Lung (tissue), 12 donors: ENCODE measurements around the gene PPA1. TPM values are rescaled to one million over a fixed set of nuclear protein-coding genes. Genes with fewer than 3 reads are reported as not detected.
A peak's percentile ranks its signal among the peaks of the same experiment; 100 is the strongest.

ENCODE experiments used
- ATAC-seq: fragments of 200-7000 bp; cut with Tn5 transposase; one replicate; pipeline ENCODE4 v1.9.1; 2020; ENCODE audit warnings: moderate number of reproducible peaks; ENCODE audit not compliant: insufficient read depth, low FRiP score
- DNase-seq, 3 donors: peaks; one replicate each; pipeline ENCODE4 v3.0.0-alpha.2; 2013 to 2017
- H3K27ac ChIP-seq, 2 donors: one replicate each; pipeline ENCODE4 v1.5.1; 2013; ENCODE audit warnings: mild to moderate bottlenecking in 2 of 2, moderate library complexity in 2 of 2, control low read depth in 1 of 2, inconsistent platforms in 1 of 2, low read depth in 1 of 2, low read length in 1 of 2
- H3K27me3 ChIP-seq, 3 donors: one replicate each; pipeline ENCODE4 v1.5.1; 2013; ENCODE audit warnings: low read length in 2 of 3; ENCODE audit not compliant: control insufficient read depth in 3 of 3, insufficient read depth in 3 of 3
- H3K36me3 ChIP-seq, 4 donors: one replicate each; pipeline ENCODE4 v1.5.1; 2013; ENCODE audit warnings: low read length in 4 of 4, mild to moderate bottlenecking in 1 of 4, moderate library complexity in 1 of 4; ENCODE audit not compliant: control insufficient read depth in 4 of 4, insufficient read depth in 4 of 4
- H3K4me1 ChIP-seq, 5 donors: one replicate each; pipeline ENCODE4 v1.5.1; 2013; ENCODE audit warnings: low read length in 5 of 5, mild to moderate bottlenecking in 2 of 5, moderate library complexity in 1 of 5; ENCODE audit not compliant: control insufficient read depth in 5 of 5, insufficient read depth in 5 of 5
- H3K4me3 ChIP-seq: one replicate; pipeline ENCODE4 v1.5.1; 2013; ENCODE audit warnings: mild to moderate bottlenecking, control low read depth, moderate library complexity
- H3K9ac ChIP-seq, 2 donors: one replicate each; pipeline ENCODE4 v1.5.1; 2013; ENCODE audit warnings: low read length in 2 of 2, control low read depth in 1 of 2; ENCODE audit not compliant: insufficient read depth in 1 of 2
- H3K9me3 ChIP-seq, 4 donors: one replicate each; pipeline ENCODE4 v1.5.1; 2013; ENCODE audit warnings: low read length in 3 of 4, mild to moderate bottlenecking in 1 of 4, moderate library complexity in 1 of 4; ENCODE audit not compliant: control insufficient read depth in 4 of 4, insufficient read depth in 3 of 4
- WGBS, 2 donors: extraction: QIAGEN DNeasy Blood & Tissue Kit; methylation state at CpG; one replicate each; pipeline ENCODE4 v1.1.7; 2013; 5-methylcytosine and 5-hydroxymethylcytosine counted together
- polyA plus RNA-seq, 2 donors: library from polyadenylated mRNA; stranded (reverse); fragments of 200-250 nt; gene quantifications; one replicate each; pipeline ENCODE4 v1.2.1, GENCODE V29; 2013
- total RNA-seq, 2 donors: library from RNA; depleted of rRNA in 1 of 2; stranded (reverse); fragments of >200 nt in 1 of 2; gene quantifications; one replicate each; pipeline ENCODE4 v1.2.1, GENCODE V29; 2014 to 2021
- TF ChIP-seq, protein P1 (sequence below): IDR thresholded peaks from 2 replicates; pipeline ENCODE4 v1.5.1; 2012; ENCODE audit warnings: mild to moderate bottlenecking; ENCODE audit errors: control extremely low read depth, extremely low read depth
- donor health status: control.
- donor health status: control.
- donor health status: Bipolar disorder and iron deficiency.
- donor health status: healthy.
- donor health status: DM: yes; HTN: yes; CAD: no.

Gene PPA1
- total and polyA plus RNA-seq, 4 donors, result 165 to 251 (median 190) TPM

DNA sequence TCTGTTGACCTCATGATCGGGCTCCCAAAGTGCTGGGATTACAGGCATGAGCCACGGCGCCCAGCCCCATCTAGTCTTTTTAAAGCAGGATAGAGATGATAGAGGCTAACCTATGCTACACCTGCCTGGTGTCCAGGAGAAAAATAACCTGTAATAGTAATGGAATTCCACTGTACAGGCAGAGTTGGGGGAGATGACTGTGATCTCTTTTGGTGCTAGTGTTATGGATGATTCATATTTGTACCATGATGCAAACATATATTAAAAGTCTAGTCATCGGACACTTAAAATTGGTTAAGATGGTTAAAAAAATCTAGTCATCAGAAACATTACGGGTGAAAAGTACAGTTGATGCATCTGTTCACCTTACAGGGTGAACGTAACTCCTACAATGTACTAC, 56.8 kb downstream of the PPA1 start:
- Histone ChIP-seq H3K9me3 (peaks cover 0 to 3% (median 0%) of the 10 kb centered on the region in 4 donors), H3K27me3 (no peaks in the 10 kb centered on the region), H3K27ac (no peak overlapping the region), H3K36me3 (no peaks in the 10 kb centered on the region), H3K4me1 (peaks cover 0 to 3% (median 0%) of the 10 kb centered on the region in 5 donors), H3K4me3 (no peak overlapping the region), H3K9ac (no peak overlapping the region)
- DNase-seq (no peak), ATAC-seq (no peak)
- WGBS, 2 donors, result 76 to 77% methylated on average over 6 of the region's 6 CpGs
- TF ChIP-seq, protein P1, sequence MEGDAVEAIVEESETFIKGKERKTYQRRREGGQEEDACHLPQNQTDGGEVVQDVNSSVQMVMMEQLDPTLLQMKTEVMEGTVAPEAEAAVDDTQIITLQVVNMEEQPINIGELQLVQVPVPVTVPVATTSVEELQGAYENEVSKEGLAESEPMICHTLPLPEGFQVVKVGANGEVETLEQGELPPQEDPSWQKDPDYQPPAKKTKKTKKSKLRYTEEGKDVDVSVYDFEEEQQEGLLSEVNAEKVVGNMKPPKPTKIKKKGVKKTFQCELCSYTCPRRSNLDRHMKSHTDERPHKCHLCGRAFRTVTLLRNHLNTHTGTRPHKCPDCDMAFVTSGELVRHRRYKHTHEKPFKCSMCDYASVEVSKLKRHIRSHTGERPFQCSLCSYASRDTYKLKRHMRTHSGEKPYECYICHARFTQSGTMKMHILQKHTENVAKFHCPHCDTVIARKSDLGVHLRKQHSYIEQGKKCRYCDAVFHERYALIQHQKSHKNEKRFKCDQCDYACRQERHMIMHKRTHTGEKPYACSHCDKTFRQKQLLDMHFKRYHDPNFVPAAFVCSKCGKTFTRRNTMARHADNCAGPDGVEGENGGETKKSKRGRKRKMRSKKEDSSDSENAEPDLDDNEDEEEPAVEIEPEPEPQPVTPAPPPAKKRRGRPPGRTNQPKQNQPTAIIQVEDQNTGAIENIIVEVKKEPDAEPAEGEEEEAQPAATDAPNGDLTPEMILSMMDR, result no peak

DNA sequence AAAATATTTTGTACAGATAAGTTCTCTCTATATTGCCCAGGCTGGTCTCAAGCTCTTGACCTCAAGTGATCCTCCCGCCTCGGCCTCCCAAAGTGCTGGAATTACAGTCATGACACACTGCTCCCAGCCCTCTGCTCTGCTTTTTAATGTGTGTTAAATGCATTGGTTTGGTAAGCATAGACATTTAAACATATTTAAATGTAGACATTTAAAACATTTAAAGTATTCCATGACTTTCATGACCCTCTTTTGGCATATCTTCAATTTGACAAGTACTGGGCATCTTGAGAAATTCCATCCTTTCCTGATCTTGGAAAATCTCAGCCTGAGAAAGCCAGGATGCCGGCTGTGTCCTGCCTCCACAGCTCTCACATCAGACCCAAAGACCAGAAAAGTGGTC, 57.7 kb downstream of the PPA1 start:
- H3K4me3 ChIP-seq, result no peak overlapping the region
- H3K9ac ChIP-seq, result no peak overlapping the region
- H3K27ac ChIP-seq, result no peak overlapping the region
- H3K9me3 ChIP-seq, result peaks cover 0 to 3% (median 0%) of the 10 kb centered on the region in 4 donors
- H3K36me3 ChIP-seq, result no peaks in the 10 kb centered on the region
- WGBS, 2 donors, result 77 to 89% methylated on average over 3 of the region's 3 CpGs
- TF ChIP-seq, protein P1, result no peak
- peaks cover 0 to 3% (median 0%) of the 10 kb centered on the region in 5 donors for H3K4me1 ChIP-seq
- DNase-seq (no peak), ATAC-seq (no peak)
- H3K27me3 ChIP-seq, result no peaks in the 10 kb centered on the region

DNA sequence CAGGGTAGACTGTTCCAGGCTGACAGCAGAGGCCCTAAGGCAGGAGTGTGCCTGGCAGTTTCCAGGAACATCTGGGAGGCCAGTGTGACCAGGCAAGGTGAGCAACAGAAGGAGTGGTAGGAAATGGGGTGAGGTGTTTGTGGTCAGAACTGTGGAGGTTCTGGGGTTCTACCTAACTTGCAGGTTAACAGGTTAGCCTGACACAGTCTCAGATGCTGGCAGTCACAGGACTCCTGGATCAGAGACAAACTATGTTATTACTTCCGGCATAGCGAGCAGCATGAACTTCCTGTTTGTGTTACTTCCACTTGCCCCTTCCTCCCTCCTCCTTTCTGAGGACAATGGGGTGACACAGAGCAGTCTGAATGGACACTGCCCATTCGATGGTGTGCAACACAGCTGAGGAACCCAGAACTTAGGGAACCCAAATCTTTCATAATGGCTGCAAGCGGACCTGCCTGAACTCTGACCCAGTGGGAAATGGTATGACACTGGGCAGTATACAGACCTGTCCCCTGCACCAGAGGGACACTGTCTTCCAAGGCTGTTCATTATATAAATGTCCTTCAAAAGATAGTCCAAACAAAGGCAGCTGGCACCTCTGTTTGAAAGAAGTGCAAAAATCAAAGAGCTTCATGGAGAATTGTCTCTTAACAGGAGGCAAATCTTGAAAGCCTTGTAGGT, 59.0 kb downstream of the PPA1 start:
- Histone ChIP-seq H3K4me3 (no peak overlapping the region), H3K9me3 (no peaks in the 10 kb centered on the region), H3K4me1 (peaks cover 0 to 4% (median 0%) of the 10 kb centered on the region in 5 donors), H3K36me3 (no peaks in the 10 kb centered on the region), H3K27ac (peak overlapping the region in 1 of 2 donors; percentile 70), H3K9ac (no peak overlapping the region), H3K27me3 (no peaks in the 10 kb centered on the region)
- 17 to 24% methylated on average over 4 of the region's 4 CpGs for WGBS, 2 donors
- ATAC-seq (no peak), DNase-seq (peak in 1 of 3 donors; percentile 24)
- TF ChIP-seq, protein P1, result no peak
